SK-MEL-5 (cell line): ENCODE results near the gene ERICH2. TPM values are rescaled to one million over a fixed set of nuclear protein-coding genes. Genes with fewer than 3 reads are reported as not detected.

Experiments
- DNase-seq: peaks from one replicate; pipeline ENCODE4 v3.0.0-alpha.2; 2016; ENCODE audit warnings: low read depth, low spot score
- in situ Hi-C: cut with HindIII; loops from 2 replicates; pipeline ENCODE4 v1.10.0; 2016; ENCODE audit warnings: low sequenced_read_pairs, high pct_unique_total_duplicates, low pct_unique_long_range_greater_than_20kb
- total RNA-seq: library from RNA; depleted of rRNA; stranded (reverse); fragments of >200 nt; shearing (Covaris generic); gene quantifications from 2 replicates; pipeline ENCODE4 v1.2.3, GENCODE V29; 2014

The ERICH2 gene
- total RNA-seq, 1 experiment from 2014 or later: 0.45 TPM

GRCh38 chr2:170823088-170823897 is 53.1 kb downstream of the ERICH2 start:
- DNase-seq: no peak
- in situ Hi-C loops: no loop called here

GRCh38 chr2:170823898-170824215 is 53.7 kb downstream of the ERICH2 start:
- in situ Hi-C loops: no loop called here
- DNase-seq: no peak

- DNase-seq: no peak
- in situ Hi-C loops: no loop called here
Measured at GRCh38 chr2:170824526-170825015, 54.4 kb downstream of the ERICH2 start.

GRCh38 chr2:170827841-170828532 is 57.8 kb downstream of the ERICH2 start:
- DNase-seq: no peak
- in situ Hi-C loops: no loop called here

GRCh38 chr2:170828533-170828916 is 58.3 kb downstream of the ERICH2 start:
- in situ Hi-C loops: no loop called here
- DNase-seq: no peak

GRCh38 chr2:170829036-170829435 is 58.9 kb downstream of the ERICH2 start:
- no peak for DNase-seq
- in situ Hi-C loops: no loop called here

- no peak for DNase-seq
- in situ Hi-C loops: no loop called here
Measured at GRCh38 chr2:170830166-170830565, 60.0 kb downstream of the ERICH2 start.

GRCh38 chr2:170831115-170831514 is 60.9 kb downstream of the ERICH2 start:
- in situ Hi-C loops: no loop called here

GRCh38 chr2:170836027-170836426 is 65.8 kb downstream of the ERICH2 start:
- no peak for DNase-seq
- in situ Hi-C loops: no loop called here

More at GRCh38 chr2:170831115-170831514, 60.9 kb downstream of the ERICH2 start:
- DNase-seq: no peak

- in situ Hi-C loops: no loop called here
- no peak for DNase-seq
Measured at GRCh38 chr2:170840717-170841210, 70.6 kb downstream of the ERICH2 start.

- in situ Hi-C loops: no loop called here
- no peak for DNase-seq
Measured at GRCh38 chr2:170842785-170843184, 72.6 kb downstream of the ERICH2 start.

- peak; percentile 22 for DNase-seq
- in situ Hi-C loops: no loop called here
Measured at GRCh38 chr2:170843656-170844055, 73.5 kb downstream of the ERICH2 start.

- DNase-seq: peak; percentile 45
- in situ Hi-C loops: no loop called here
Measured at GRCh38 chr2:170845343-170845742, 75.2 kb downstream of the ERICH2 start.

GRCh38 chr2:170846314-170846713 is 76.1 kb downstream of the ERICH2 start:
- in situ Hi-C loops: no loop called here
- no peak for DNase-seq

- in situ Hi-C loops: no loop called here
- DNase-seq: no peak
Measured at GRCh38 chr2:170847716-170848115, 77.5 kb downstream of the ERICH2 start.
